Stimulated activated naive CD8-positive, alpha-beta T cell treated with anti-CD3 and anti-CD28 coated beads, Interleukin-15, amount 100 ng/mL, for 72 hours (primary cell): Measurements from ENCODE around the gene NUDT8.
"Not testable (repeated sequence)": the region's sequence is repeated elsewhere in the genome, so short reads cannot be mapped to it uniquely, and the experiment has no call there.

Source experiments
- ATAC-seq: fragments of 150-1000 bp; cut with Tn5 transposase; 2 replicates; pipeline ENCODE4 v1.10.0; 2021; ENCODE audit warnings: mild to moderate bottlenecking, moderate library complexity
- DNase-seq, 2 donors: peaks; one replicate each; pipeline ENCODE4 v3.0.0; 2021 to 2022
- H3K27ac Mint-ChIP-seq, 2 donors: one replicate each; pipeline ENCODE4 v1.8.0; 2022; ENCODE audit warnings: mild to moderate bottlenecking in 2 of 2, mixed read lengths in 2 of 2, moderate library complexity in 2 of 2
- H3K27me3 Mint-ChIP-seq: one replicate; pipeline ENCODE4 v1.8.0; 2022; ENCODE audit warnings: mixed read lengths
- H3K4me1 Mint-ChIP-seq: one replicate; pipeline ENCODE4 v1.8.0; 2022; ENCODE audit warnings: mild to moderate bottlenecking, mixed read lengths
- H3K4me3 Mint-ChIP-seq, 2 donors: one replicate each; pipeline ENCODE4 v1.8.0; 2022; ENCODE audit warnings: mild to moderate bottlenecking in 2 of 2, mixed read lengths in 2 of 2, moderate library complexity in 1 of 2
- H3K9me3 Mint-ChIP-seq, 2 donors: one replicate each; pipeline ENCODE4 v1.8.0; 2022; ENCODE audit warnings: mixed read lengths in 2 of 2

The NUDT8 gene

DNA sequence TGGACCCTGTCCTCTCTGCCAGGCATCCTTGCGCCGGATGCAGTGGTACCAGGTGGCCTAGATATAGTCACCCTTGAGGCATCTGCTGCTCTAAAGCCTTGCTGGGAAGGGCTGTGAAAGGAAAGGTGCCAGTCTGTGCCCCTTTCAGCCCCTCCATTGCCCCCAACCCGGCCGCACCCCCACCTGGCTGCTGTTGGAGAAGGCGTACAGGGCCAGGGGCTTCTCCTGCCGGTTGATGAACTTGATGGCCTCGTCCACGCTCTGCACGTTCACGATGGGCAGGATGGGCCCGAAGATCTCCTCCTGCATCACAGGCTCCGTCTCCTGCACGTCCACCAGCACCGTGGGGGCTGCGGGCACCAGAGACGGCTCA is 34.5 kb upstream of the NUDT8 start:
- ATAC-seq (no peak), DNase-seq (no peak)
- peaks cover 2% of the 10 kb centered on the region for H3K4me1 Mint-ChIP-seq
- H3K4me3 Mint-ChIP-seq, result no peak overlapping the region
- no peak overlapping the region for H3K27ac Mint-ChIP-seq
- H3K27me3 Mint-ChIP-seq, result no peaks in the 10 kb centered on the region
- H3K9me3 Mint-ChIP-seq, result no peaks in the 10 kb centered on the region

DNA sequence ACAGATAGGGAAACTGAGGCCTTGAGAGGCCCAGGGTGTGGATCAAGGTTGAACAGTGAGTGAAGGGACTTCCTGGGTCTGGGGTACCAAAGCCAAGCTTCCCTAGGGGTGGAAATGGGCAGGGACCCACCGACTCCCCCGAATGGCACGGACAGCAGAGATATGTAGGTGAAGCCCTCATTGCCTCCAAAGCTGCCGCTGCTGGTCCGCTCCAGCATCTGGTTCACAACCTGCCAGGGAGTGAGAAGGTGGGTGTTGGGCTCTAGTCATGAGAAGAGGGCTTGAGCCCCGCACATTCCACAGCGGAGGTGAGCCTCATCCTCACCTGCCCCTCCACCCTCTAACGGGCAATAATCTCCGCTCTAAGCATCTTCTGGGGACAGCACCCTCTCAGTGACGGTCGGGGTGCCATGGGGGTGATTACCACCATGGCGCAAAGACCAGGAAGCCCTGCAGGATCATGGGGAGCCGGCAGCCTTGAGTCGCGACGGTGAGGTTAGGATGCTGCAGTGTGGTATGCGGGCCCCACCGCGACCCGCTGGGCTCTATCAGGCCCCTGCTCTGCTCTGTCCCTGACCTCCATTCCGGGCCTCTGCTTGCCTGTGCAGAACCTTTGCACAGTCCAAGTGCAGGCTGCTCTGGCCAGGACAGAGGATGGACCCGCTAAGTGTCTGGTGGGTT is 33.9 kb upstream of the NUDT8 start:
- H3K4me3 Mint-ChIP-seq, result no peak overlapping the region
- peaks cover 7% of the 10 kb centered on the region for H3K4me1 Mint-ChIP-seq
- ATAC-seq (no peak), DNase-seq (no peak)
- H3K27ac Mint-ChIP-seq, result no peak overlapping the region
- no peaks in the 10 kb centered on the region for H3K9me3 Mint-ChIP-seq
- H3K27me3 Mint-ChIP-seq, result no peaks in the 10 kb centered on the region

- Mint-ChIP-seq H3K27me3 (no peaks in the 10 kb centered on the region), H3K4me3 (no peak overlapping the region), H3K9me3 (no peaks in the 10 kb centered on the region), H3K27ac (no peak overlapping the region), H3K4me1 (peaks cover 7% of the 10 kb centered on the region)
- no peak for ATAC-seq
- no peak for DNase-seq
Measured at GRCh38 chr11:67662835-67663531, 33.2 kb upstream of the NUDT8 start.

- Mint-ChIP-seq H3K27me3 (no peaks in the 10 kb centered on the region), H3K9me3 (no peaks in the 10 kb centered on the region), H3K4me1 (peaks cover 7% of the 10 kb centered on the region), H3K27ac (peak overlapping the region in 1 of 2 donors; percentile 8), H3K4me3 (no peak overlapping the region)
- no peak for ATAC-seq
- no peak for DNase-seq
Measured at GRCh38 chr11:67662142-67662834, 32.6 kb upstream of the NUDT8 start.

DNA sequence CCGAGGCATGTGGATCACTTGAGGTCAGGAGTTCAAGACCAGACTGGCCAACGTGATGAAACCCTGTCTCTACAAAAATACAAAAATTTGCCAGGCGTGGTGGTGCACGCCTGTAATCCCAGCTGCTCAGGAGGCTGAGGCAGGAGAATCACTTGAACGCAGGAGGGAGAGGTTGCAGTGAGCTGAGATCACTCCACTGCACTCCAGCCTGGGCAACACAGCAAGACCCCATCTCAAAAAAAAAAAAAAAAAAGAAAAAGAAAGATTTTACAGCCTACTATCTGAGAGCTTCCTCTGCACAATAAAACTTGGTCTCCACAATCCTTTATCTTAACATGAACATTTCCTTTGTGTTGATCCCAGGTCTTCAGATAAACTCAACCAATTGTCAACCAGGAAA is 31.0 kb upstream of the NUDT8 start:
- H3K27me3 Mint-ChIP-seq, DNase-seq, H3K4me3 Mint-ChIP-seq, H3K9me3 Mint-ChIP-seq, H3K4me1 Mint-ChIP-seq, ATAC-seq, H3K27ac Mint-ChIP-seq: not testable (repeated sequence)

DNA sequence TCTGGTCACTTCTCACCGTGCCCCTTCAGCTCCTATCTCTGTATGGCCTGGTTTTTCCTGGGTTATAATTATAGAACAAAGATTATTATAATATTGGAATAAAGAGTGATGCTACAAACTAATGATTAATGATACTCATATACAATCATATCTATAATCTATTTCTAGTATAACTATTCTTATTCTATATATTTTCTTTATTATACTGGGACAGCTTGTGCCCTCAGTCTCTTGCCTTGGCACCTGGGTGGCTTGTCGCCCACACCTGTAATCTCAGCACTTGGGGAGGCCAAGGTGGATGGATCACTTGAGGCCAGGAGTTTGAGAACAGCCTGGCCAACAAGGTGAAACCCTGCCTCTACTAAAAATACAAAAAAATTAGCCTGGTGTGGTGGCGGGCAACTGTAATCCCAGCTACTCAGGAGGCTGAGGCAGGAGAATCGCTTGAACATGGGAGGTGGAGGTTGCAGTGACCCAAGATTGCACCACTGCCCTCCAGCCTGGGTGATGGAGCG is 30.0 kb upstream of the NUDT8 start:
- not testable (repeated sequence) for H3K9me3 Mint-ChIP-seq, H3K4me1 Mint-ChIP-seq, H3K27me3 Mint-ChIP-seq, H3K27ac Mint-ChIP-seq, H3K4me3 Mint-ChIP-seq, ATAC-seq, DNase-seq

DNA sequence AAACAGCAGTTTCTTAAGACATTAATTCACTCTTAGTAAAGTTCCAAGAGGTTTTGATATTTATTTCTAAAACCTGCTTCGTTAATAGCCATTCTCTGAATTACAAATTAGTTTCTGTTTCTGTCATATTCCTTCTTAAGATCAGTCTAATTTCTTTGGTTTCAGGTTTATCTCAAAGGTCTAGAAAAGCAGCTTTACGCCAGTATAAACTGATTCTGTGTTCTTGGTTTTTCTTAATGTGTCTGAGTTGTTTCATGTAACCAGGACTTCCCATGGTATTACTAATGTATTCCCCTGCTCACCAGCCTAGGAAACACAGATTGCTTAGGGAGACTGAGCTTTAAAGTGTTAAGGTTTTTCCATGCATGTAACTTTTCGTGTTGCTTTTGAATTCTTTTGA is 27.6 kb upstream of the NUDT8 start:
- Mint-ChIP-seq H3K27me3 (no peaks in the 10 kb centered on the region), H3K9me3 (no peaks in the 10 kb centered on the region), H3K4me1 (peaks cover 7% of the 10 kb centered on the region), H3K27ac (no peak overlapping the region), H3K4me3 (no peak overlapping the region)
- peak; percentile 31 for ATAC-seq
- no peak for DNase-seq

DNA sequence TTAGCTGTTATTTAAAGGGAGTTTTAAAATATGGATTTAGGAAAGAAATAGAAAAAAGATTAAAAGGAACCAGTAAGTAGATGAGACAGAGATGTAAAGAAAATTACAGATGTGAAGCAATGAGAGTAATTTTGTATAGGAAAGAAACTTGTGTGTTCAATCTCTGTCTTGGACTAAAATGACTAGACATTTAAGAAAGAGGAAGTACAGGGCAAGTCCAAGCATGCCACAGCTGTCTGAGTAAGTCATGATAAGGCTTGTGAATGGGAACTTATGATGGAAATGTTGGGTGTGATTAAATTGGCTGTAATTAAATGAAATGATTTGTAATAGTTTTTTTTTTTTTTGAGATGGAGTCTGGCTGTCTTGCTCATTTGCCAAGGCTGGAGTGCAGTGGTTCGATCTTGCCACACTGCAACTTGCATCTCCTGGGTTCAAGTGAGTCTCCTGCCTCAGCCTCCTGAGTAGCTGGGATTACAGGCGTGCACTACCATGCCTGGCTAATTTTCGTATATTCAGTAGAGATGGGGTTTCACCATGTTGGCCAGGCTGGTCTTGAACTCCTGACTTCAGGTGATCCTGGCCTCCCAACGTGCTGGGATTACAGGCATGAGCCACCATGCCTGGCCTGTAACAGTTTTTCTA is 26.7 kb upstream of the NUDT8 start:
- ATAC-seq (peak; percentile 55), DNase-seq (no peak)
- no peak overlapping the region for H3K27ac Mint-ChIP-seq
- H3K9me3 Mint-ChIP-seq, result no peaks in the 10 kb centered on the region
- no peak overlapping the region for H3K4me3 Mint-ChIP-seq
- H3K27me3 Mint-ChIP-seq, result no peaks in the 10 kb centered on the region
- H3K4me1 Mint-ChIP-seq, result peaks cover 7% of the 10 kb centered on the region

- DNase-seq (no peak), ATAC-seq (no peak)
- H3K27me3 Mint-ChIP-seq, result no peaks in the 10 kb centered on the region
- H3K9me3 Mint-ChIP-seq, result no peaks in the 10 kb centered on the region
- H3K27ac Mint-ChIP-seq, result no peak overlapping the region
- peaks cover 23% of the 10 kb centered on the region for H3K4me1 Mint-ChIP-seq
- no peak overlapping the region for H3K4me3 Mint-ChIP-seq
Measured at GRCh38 chr11:67654225-67654624, 24.5 kb upstream of the NUDT8 start.

DNA sequence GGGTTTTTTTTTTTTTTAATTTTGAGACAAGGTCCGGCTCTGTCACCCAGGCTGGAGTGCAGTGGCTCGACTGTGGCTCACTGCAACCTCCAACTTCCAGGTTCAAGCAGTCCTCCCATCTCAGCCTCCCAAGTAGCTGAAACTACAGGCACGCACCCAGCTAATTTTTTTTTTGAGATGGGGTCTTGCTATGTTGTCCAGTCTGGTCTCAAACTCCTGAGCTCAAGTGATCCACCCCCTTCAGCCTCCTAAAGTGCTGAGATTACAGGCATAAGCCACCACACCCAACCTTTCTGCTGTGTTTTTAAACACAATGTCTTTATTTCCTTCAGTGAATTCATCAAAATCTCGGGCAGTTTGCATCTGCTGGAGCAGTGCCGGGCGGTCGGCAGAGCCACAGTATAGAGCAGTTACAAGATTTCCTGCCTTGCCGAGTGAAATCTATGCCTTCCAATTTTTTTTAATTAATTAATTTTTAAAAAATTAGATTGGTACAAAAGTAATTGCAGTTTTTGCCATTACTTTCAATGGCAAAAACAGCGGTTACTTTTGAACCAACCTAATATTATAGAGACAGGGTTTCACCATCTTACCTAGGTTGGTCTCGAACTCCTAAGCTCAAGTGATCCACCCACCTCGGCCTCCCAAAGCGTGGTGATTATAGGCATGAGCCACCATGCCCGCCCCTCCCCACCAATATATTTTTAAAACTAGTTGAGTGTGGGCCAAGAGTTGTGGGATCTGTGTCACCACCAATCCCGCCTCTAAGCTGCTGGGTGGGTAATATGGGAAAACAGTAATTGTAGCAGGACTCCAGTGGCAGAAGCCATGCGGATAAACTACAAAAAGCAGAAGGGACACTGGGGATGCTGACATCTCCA is 23.5 kb upstream of the NUDT8 start:
- Mint-ChIP-seq H3K27me3 (no peaks in the 10 kb centered on the region), H3K4me3 (no peak overlapping the region), H3K27ac (no peak overlapping the region), H3K9me3 (no peaks in the 10 kb centered on the region), H3K4me1 (peaks cover 28% of the 10 kb centered on the region)
- ATAC-seq (no peak), DNase-seq (no peak)

DNA sequence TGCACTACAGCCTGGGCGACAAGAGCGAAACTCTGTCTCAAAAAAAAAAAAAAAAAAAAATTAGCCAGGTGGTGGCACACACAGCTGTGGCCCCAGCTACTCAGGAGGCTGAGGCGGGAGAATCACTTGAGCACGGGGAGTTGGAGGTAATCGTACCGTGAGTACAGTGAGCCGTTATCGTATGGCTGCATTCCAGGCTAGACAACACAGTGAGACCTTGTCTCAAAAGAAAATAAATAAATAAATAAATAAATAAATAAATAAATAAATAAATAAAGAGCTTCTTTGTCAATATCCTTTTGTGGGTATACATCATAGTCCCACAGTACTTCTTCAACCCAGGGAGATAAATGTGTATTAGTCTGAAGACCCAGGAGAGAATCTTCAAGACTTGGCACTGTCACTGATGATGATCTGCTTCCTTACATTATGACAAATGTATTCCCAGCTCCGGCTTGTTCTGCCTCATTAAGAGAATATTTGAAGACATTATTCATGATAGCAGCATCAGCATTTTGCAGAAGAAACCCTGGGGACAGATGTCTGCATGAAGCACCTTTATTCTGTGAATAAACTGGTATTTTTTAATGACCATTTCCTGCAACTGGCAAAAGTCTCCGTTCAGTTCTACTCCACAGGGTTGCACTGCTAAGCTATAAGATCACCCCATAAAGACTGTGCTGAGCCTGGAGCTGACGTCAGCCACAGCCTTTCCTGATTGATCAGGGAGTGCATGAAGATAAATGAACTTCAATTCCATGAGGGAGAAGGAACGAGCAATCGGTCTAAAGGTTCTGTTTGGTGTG is 22.4 kb upstream of the NUDT8 start:
- Mint-ChIP-seq H3K4me3 (no peak overlapping the region), H3K27ac (no peak overlapping the region), H3K4me1 (peaks cover 37% of the 10 kb centered on the region), H3K9me3 (no peaks in the 10 kb centered on the region), H3K27me3 (no peaks in the 10 kb centered on the region)
- no peak for DNase-seq
- no peak for ATAC-seq

- ATAC-seq, result no peak
- Mint-ChIP-seq H3K27ac (peak overlapping the region in 1 of 2 donors; percentile 98), H3K4me1 (peaks cover 60% of the 10 kb centered on the region), H3K9me3 (no peaks in the 10 kb centered on the region), H3K27me3 (no peaks in the 10 kb centered on the region), H3K4me3 (peak overlapping the region; percentile 89 to 91)
- no peak for DNase-seq
Measured at GRCh38 chr11:67649634-67650510, 20.1 kb upstream of the NUDT8 start.

DNA sequence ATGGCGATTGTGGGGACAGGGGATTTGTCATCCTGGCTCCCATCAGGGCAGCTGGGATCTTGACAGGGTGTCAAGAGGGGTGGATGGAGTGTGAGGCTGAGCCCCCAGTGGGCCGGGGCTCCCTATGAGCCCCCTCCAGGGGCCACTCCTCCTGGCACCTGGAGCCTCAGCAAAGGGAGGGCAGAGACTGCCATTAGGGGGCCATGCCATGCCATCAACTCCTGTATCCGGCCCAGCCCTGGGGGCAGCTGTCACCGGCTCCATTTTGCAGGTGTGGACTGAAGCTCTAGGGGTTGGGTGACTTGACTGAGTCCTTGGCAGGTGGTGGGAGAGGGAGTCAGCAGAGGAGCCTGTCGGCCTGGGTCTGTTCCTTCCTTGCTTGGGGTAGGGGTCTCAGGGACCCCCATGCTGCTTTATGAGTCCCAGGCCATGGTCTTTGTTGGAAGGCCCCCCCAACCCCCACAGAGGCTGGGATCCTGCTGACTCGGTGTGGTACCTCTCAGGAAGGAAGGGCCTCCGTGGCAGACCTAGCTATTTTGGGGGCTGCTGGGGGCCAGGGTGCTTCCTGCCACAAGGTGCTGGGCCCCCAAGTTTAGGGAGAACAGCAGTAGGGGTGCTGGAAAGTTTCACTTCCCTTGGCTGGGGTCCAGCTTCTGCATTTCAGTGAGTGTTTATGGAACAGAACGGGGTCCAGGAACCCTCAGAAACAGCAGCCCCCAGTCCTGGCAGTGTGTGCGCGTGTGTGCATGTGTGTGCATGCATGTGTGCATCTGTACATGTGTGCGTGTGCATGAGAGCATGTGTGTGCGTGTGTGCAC is 19.3 kb upstream of the NUDT8 start:
- H3K9me3 Mint-ChIP-seq, result no peaks in the 10 kb centered on the region
- ATAC-seq (no peak), DNase-seq (peak in 1 of 2 donors; percentile 11)
- H3K27ac Mint-ChIP-seq, result no peak overlapping the region
- H3K4me3 Mint-ChIP-seq, result peak overlapping the region in 1 of 2 donors; percentile 46
- H3K4me1 Mint-ChIP-seq, result peaks cover 68% of the 10 kb centered on the region
- H3K27me3 Mint-ChIP-seq, result no peaks in the 10 kb centered on the region
